ENCODE results near the gene MTX1.
"Not testable (repeated sequence)": the region's sequence is repeated elsewhere in the genome, so short reads cannot be mapped to it uniquely, and the experiment has no call there.

Gene MTX1, protein sequence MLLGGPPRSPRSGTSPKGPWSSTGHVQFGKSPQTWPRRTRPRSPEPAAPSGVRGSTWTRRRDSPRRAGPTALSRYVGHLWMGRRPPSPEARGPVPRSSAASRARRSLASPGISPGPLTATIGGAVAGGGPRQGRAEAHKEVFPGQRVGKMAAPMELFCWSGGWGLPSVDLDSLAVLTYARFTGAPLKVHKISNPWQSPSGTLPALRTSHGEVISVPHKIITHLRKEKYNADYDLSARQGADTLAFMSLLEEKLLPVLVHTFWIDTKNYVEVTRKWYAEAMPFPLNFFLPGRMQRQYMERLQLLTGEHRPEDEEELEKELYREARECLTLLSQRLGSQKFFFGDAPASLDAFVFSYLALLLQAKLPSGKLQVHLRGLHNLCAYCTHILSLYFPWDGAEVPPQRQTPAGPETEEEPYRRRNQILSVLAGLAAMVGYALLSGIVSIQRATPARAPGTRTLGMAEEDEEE

DNA sequence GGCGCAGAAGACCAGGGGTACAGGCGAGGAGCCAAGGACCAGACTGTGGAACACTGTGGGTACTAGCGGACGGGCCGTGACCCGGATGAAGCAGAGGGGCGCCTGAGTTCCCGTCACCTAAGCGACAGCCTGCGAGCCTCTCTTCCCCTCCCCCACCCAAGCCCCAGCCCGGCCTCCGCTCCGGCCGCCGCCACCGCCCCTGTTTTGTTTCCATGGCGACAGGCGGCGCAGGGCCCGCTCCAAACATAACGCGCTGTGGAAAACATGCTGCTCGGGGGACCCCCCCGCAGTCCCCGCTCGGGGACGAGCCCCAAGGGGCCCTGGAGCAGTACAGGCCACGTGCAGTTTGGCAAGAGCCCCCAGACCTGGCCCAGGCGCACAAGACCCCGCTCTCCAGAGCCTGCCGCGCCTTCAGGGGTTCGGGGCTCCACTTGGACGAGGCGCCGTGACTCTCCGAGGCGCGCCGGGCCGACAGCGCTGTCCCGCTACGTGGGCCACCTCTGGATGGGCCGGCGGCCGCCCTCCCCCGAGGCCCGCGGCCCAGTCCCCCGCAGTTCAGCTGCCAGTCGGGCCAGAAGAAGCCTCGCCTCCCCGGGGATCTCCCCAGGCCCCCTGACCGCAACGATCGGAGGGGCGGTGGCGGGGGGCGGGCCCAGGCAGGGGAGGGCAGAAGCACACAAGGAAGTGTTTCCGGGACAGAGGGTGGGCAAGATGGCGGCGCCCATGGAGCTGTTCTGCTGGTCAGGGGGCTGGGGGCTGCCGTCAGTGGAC is at the start of gene MTX1:
TSS of gene MTX1 (plus strand) at position 155 of the 771 bp plus-strand sequence. CDS start at position 265, 110 bp downstream.
- DNase-seq = peak; percentile 93

DNA sequence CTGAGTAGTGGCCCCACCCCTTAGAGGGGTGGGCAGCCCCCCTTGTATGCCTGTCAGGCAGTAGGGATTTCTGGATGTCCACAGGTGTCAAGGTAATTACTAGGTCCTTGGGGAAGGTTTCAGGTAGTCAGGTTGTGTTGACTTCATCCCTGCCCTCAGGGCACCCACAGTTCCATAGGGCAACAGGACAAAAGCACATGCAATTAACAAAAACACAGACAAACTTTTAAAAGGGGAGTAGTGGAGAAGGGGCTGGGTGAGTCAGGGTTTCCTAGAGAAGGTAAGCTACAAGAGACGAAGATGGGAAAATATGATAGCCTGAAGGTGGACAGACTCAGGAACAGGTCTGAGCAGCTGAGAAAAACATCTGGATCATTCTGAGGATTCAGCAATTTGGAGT is 49.5 kb upstream of the MTX1 start:
- DNase-seq = no peak

DNA sequence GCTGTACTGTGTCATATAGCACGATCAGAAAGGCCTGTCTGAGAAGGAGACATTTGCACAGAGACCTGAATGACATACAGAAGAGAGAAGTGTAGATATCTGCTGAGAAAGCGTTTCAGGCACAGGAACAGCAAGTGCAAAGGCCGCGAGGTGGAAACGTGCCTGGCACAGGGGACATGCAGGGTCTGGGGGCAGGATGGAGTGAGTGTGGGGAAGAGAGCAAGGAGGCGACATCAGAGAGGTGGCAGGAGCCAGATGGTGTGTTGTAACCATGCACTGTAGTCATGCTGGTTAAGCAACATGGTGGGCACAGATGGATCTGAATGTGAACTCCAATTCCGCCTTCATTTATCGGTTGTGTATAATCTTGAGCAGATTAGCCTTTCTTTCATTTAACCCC is 48.4 kb upstream of the MTX1 start:
- DNase-seq = no peak

DNA sequence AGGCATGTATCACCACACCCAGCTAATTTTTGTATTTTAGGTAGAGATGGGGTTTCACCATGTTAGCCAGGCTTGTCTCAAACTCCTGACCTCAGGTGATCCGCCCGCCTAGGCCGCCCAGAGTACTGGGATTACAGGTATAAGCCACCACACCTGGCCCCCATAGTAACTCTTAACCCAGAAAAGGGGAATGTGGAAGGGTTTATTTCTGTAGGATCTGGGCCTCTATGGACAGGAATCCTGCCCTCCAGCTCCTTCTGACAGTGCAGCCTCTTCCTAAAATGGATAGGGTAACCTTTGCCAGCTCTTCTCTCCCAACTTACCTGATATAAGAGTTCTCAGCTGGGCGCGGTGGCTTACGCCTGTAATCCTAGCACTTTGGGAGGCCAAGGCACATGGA is 45.9 kb upstream of the MTX1 start:
- not testable (repeated sequence) for DNase-seq

DNA sequence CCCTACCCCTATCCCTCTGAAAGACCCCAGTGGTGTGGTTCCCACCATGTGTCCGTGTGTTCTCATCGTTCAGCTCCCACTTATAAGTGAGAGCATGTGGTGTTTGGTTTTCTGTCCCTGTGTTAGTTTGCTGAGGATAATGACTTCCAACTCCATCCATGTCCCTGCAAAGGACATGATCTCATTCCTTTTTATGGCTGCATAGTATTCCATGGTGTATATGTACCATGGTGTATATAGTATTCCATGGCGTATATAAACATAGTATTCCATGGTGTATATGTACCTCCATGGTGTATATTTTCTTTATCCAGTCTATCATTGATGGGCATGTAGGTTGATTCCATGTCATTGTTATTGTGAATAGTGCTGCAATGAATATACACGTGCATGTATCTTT is 44.7 kb upstream of the MTX1 start:
- DNase-seq = not testable (repeated sequence)

DNA sequence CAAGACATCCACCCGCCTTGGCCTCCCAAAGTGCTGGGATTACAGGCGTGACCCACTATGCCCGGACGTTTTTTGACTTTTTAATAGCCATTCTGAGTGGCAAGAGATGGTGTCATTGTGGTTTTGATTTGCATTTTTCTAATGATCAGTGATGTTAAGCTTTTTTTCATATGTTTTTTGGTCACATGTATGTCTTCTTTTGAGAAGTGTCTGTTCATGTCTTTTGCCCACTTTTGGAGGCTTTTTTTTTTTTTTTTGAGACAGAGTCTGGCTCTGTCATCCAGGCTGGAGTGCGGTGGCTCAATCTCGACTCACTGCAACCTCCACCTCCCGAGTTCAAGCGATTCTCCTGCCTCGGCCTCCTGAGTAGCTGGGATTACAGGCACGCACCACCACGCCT is 43.9 kb upstream of the MTX1 start:
- DNase-seq = not testable (repeated sequence)

DNA sequence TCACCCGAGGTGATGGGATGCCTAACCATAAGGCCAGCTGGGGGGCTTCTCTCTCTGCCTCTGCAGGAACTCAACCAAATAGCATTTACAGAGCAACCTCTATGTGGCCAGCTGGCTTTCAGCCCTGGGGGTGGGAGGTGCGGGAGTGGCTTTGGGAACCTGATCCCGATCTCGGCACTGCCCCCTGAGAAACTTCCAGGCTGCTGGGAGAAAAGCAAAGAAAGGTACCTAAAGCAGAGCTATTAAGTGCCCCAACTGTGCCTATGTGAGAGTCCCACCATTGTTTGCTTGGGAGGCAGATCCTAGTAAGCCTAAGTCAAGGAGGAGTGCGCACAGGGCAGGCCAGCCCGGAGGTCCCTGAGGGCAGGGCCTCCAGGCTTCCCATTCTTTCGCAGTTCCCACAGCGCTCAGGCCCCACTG is 42.4 kb upstream of the MTX1 start:
- DNase-seq = no peak

DNA sequence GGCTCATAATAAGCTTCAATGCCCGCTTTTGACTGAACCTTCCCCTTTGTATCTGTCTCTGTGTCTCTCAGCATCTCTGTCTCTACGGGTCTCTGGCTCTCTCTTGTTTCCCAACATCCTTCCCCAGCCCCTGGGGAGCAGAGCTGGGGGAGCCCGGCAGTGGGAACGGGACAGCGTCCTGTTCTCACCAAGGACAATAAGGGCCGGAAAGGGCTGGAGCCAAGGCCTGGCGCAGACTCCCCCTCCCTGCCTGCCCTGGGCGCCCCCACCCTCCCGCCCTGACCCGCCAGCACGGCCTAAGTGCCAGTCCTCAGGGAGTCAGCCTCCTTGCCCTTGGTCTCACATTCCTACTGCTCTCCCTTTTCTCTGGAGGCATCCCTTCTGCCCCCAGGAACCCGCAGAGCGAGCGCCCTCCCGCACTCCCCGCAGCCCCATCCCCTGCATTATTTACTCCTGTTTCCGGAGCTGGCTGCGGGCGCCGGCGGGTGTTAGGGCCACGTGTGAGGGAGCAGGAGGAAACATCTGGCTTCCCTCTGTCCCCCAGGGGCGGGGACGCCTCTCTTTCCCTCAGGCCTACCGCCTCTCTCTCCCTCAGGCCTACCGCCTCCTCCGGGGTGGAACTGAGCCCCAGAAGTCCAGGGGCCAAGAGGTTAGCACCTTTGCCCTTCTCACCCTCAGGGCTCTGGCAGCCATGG is 41.9 kb upstream of the MTX1 start:
- peak; percentile 41 for DNase-seq

DNA sequence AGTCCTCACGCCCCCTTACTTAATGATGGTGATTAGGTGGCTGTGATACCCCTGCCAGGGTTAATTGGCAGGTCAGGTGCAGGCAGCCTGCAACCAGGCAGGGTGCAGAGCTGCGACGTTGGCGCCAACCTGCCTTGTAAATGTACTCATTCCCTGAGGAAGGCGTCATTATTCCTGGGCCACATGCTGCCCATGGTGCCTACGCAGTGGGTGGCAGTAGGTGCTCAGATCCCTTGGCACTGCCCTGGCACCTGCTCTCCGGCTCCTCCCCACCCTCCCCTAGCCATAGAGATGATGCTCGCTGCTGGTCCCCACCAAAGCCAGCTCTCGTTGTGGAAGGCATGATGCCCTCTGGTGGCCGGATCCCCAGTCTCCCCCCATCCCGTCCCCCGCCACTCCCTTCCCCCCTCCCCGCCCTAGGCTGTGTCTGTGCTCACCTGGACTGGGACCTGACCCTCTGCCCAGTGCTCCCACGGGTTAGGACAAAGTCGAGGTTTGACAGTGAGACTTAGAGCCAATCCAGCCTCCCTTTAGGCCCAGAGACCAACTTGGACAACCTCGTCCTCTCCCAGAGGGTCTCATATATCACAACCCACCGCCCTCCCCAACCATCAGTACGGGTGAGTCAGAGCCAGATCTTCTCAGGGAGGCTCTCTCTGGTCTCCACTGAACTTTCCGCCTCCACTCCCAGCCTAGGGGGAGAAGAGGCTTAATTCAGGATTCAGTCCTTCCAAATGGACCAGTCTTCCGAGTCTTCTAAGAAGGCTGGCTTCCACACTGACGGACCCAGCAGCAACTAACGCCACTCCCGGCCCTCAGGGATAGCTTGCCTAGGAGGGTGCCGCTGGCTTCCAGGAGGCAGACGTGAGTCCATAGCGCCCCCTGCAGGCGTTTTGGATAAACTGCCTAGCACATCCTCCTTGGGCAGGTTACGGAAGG is 41.1 kb upstream of the MTX1 start:
- DNase-seq = peak; percentile 99

DNA sequence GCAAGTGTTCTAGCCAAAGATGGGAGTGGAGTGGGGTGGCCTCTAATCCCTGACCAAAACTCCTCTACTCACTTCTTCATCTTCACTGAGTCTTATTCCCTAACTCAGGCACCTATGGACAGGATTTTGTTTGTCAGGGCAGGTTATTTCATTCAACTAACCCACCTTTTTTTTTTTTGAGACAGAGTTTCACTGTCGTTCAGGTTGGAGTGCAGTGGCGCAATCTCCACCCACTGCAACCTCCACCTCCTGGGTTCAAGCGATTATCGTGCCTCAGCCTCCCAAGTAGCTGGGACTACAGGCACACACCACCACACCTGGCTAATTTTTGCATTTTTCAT is 40.4 kb upstream of the MTX1 start:
- not testable (repeated sequence) for DNase-seq

DNA sequence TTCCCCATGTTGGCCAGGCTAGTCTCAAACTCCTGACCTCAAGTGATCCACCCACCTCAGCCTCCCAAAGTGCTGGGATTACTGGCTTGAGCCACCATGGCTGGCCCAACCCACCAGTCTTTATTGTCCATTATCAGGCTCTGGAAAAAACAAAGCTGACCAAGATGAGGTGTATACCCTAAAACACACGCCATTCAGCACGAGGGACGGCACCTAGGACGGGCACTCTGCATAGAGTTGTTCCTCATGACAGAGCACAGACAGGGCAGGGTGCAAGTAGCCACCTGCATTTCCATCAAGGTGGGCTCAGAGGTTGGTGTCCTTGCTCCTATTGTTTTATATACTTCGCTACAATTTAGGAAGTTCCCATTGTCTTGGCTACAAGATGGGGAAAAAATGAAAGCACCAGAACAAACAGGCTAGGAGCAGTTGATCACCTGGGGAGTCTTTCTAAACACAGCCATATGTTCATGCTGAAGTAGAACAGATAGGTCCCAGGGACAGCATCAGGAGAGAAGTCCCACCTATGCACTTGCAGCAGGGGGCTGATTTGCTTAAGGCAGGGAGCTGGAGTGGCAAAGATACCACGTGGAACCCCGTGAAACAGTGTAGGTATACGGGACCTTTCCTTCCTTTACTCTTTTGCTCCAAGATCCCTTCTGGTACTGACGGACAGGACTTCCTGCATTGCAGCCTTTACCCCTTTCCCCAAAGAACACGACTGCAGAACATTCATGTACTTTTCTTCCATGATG is 39.9 kb upstream of the MTX1 start:
- DNase-seq = no peak

DNA sequence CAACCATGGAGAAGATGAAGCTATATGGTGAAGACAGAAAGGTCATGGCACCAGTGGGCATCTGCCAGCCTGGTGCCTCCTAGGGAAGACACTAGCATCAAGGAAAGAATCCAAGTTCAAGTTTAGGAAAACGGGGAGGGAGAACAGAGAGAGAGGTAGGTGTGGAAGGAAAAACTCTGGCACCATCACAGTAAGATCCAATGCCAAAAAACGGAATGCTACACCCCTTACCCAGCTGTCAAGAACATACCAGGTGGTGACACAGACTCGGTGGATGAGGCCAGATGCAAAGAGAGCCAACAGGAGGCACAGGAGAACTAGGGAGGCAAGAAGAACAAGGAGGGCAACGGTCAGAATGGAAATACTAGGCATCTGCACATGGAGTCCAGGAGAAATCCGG is 39.0 kb upstream of the MTX1 start:
- DNase-seq = no peak

DNA sequence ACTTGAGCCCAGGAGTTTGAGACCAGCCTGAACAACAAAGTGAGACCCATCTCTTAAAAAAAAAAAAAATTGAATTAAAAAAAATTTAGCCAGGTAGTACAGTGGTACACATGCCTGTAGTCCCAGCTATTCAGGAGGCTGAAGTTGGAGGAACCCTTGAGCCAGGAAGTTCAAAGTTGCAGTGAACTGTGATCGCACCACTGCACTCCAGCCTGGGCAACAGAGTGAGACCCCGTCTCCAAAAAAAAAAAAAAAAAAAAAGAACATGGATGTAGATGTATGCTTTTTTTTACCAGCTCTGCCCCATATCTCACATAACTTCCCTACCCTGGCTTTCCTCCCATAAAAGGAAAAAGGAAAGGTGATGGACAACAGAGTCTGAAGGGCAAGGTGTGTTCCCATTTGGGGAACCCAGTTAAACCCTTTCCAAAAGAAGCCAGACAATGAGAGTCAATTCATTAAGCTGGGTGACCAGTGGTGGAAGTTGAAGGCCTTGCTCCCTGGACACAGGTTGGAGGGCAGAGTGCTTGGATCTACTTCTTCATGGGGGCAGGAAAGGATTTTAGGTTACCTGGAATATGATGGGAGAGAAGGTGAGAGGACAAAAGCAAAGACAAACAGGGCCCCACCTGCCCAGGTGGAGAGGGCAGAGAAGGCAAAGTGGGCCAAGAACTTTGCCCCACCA is 38.3 kb upstream of the MTX1 start:
- DNase-seq = no peak

DNA sequence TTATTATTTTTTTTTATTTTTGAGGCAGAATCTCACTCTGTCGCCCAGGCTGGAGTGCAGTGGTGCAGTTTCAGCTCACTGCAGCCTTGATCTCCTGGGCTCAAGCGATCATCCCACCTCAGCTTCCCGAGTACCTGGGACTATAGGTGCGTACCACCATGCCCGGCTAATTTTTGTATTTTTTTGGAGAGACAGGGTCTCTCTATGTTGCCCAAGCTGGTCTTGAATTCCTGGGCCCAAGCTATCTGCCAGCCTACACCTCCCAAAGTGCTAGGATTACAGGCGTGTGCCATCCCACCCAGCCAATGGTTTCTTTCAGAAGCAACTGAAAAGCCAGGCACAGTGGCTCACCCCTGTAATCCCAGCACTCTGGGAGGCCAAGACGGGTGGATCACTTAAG is 37.7 kb upstream of the MTX1 start:
- DNase-seq = no peak

DNA sequence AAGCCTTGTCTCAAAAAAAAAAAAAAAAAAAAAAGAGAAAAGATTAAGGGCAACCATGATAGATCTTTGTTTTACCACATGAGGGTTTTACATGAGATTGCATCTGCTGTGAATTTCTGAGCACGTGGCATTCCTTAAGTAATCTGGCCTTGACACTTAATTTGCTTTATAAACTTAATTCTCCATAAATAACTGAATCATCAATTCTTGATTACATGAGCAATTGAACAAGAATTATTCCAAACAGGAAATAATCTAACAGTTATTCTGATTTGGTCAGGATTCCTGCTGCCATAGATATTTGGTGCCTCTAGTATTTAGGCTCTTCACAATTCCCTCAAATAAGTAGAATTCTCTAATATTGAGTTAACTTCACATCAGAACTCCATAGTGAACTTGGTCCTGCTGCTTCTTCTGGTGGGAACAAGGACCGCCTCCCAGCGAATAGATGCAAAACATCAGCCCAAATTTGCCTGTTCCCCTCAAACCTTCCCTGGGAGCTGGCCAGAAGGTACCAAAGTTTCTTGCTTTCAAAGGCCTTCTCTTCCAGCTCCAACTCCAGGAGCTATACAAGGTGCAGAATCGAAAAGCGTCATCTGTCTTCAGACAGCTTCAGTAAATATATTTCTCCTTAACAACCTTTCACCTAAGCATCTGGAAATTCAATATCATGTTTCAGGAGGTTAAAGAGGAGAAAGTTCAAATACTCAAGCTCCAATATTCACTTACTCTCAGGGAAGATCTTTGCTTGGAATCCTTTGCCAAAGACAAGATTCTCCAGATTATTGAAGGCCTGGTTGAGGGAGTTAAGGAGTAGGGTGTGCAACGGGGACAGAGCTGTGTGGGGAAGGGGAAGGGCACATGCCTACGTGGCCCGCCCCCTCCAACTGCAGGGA is 36.4 kb upstream of the MTX1 start:
- DNase-seq = no peak

DNA sequence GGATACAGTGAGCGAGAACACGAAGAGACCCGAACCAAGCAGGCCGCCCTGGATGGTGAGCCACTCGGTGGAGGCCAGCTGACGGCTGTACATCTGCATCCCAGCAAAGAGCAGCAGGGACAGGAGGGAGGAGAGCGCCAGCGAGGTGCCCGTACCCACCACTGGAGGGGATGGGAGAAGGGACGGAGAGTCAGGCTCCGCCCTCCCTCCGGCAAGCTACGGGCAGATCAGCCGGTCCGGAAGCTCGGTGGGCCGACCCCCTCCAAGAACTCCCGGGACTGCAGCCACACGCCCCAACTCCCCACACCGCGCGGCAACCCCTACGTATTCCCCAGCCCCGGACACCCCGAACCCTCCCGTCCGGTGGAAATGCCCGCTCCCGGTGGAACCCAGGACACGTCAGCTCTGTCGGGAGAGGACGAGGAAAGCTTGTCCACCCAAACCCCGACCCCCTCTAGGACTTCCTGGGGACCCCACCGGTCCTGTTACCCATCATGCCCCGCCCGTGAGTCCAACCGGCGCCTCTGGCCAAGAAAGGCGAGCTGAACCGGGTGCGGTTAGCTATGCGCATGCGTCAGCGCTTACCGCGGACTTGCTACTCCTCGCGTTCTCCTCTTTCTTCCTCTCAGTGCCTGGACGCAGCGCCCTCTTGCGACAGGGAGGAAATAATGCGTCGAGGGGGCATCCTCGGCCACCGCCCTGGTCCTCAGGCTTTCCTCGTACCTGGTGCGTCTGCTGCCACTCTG is 35.6 kb upstream of the MTX1 start, which contains the start of gene KRTCAP2:
TSS of gene KRTCAP2 (minus strand) at position 573 of the 746 bp plus-strand sequence. CDS start at position 493, 80 bp downstream.
- peak; percentile 100 for DNase-seq

DNA sequence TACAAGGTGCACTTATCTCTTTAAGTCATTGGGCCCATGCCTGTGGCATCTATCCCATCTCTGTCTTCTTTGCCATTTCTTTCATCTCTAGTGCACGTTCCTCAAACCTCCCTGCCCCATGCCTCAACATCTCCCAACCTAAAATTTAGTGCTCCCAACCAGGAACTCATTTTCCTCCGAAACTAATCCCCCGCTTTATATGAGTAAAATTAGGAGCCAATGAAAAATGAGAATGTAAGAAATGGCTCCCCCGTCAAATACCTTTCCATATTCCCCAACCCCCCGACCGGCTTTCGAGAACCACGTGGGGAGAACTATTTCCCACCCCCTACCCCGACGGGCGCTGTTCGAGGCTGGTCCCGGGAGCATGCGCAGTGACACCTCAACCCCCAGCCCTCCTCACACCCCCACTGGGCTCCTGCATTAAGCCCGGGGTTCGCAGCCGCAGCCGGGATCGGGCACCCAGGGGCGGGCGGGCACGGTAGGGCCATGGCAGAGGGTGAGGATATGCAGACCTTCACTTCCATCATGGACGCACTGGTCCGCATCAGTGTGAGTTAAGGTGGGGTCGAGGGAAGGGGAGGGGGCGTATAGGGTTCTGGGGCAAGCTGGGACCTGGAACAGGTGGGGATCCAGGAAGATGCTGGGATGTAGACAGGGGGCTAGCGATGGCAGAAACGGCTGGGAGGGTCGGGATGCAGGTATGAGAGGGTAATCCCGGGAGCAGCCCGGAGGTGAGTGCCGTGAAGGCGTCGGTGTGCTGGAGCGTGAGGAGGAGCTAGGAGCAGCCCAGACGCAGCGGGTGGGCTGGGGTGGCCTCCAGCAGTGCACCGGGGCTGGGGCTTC is 34.8 kb upstream of the MTX1 start, which contains the start of gene TRIM46:
TSS of gene TRIM46 (plus strand) at position 372 of the 846 bp plus-strand sequence. CDS start at position 490, 118 bp downstream.
- peak; percentile 94 for DNase-seq
